ENCODE data around the gene DCAF5. TPM values are rescaled to one million over a fixed set of nuclear protein-coding genes. Genes with fewer than 3 reads are reported as not detected.
A peak's percentile ranks its signal among the peaks of the same experiment; 100 is the strongest.

DCAF5 gene
- total RNA-seq, 2 experiments from 2014 or later = 56.1 to 59.0 TPM

DNA sequence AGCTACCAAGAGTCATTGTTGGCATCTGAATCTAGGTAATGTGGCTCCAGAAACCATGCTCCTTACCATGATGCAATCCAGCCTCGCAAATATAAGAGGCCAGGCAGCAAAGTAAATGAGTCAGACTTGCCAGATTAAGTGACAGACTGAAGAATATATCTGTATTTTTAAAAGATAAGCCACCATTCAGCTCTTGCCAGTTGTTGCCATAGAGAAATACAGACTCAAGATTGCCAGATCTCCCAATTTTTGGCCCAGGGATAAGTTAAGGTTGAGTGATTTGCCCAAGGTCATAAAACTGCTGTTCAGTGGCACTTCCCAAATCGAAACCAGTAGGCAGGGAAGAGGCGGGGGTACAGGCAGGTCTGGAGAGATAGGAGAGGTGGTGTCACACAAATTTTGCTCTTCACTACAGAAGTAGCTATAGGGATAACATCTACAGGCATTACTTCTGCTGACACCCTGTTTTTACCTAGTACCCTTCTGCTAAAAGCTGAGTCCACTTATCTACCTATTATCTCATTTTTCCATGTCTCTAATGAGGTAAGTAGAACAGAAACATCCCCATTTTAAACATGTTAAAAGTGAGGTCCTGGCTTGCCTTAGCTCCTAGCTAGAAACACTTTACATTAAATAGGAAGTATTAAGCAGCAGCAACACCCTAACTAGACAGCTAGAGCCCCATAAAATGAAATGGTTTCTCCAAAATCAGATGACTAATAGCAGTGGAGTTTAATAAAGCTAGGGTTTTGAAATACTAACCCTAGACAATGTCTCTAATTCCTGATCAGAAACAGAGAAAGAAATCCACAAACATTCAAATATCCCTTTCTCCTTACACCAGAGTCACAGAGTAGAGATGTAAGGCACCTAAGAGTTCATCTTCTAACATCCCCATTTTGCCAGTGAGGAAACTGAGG, 19.5 kb downstream of the DCAF5 start:
- POLR2A ChIA-PET = no interaction called here
- ATAC-seq (ENCODE audit: low read depth) (no peak), DNase-seq (no peak)
- Mint-ChIP-seq H3K9me3 (no peaks in the 10 kb centered on the region), H3K36me3 (peaks cover 3% of the 10 kb centered on the region), H3K27ac (no peak overlapping the region), H3K4me1 (peaks cover 28% of the 10 kb centered on the region), H3K27me3 (no peaks in the 10 kb centered on the region), H3K4me3 (no peak overlapping the region)

GRCh38 chr14:69132513-69133181, 20.3 kb downstream of the DCAF5 start:
- Mint-ChIP-seq H3K9me3 (no peaks in the 10 kb centered on the region), H3K4me1 (peaks cover 28% of the 10 kb centered on the region), H3K36me3 (peaks cover 3% of the 10 kb centered on the region), H3K4me3 (no peak overlapping the region), H3K27ac (no peak overlapping the region), H3K27me3 (no peaks in the 10 kb centered on the region)
- POLR2A ChIA-PET = no interaction called here
- ATAC-seq (ENCODE audit: low read depth) (no peak), DNase-seq (no peak)

GRCh38 chr14:69131176-69131575, 21.7 kb downstream of the DCAF5 start:
- H3K27ac Mint-ChIP-seq = no peak overlapping the region
- H3K27me3 Mint-ChIP-seq = no peaks in the 10 kb centered on the region
- POLR2A ChIA-PET = interaction anchor here (0.6 to 1.5 kb wide), 3 partner anchors 15 to 21 kb away, joined by 3 to 4 read pairs (median 4); partner anchors contain the start of gene DCAF5
- peaks cover 26% of the 10 kb centered on the region for H3K4me1 Mint-ChIP-seq
- no peak overlapping the region for H3K4me3 Mint-ChIP-seq
- no peak for DNase-seq
- no peak for ATAC-seq (ENCODE audit: low read depth)
- H3K9me3 Mint-ChIP-seq = no peaks in the 10 kb centered on the region
- H3K36me3 Mint-ChIP-seq = no peaks in the 10 kb centered on the region

DNA sequence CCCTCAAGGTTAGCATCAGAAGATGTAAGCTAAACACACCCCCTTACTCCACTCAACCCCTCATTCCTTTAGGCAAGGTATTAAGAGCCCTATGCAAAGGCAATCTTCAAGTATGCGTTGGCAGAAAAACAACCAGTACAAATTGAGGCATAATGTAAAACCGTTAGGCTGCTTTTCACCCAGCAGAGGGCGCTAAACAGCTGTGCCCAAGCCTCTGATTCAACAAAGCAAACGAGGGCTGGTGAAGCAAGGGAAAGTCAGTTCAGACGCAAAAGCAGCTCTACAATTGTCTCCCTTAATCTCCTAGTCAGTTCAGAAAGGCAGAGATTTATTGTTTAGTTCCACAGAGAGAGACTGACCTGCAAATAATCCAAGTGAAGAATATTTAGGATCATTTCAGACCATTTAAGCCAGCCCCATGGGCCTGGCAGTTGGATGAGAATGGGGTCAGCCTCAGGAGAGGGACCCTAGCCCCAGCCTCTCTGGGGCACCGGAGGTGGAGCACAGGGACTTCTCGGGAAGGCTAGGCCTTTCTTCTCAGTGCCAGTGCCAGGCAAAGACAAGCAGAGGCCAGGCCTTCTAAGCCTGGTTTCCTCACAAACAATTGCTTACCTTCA, 23.5 kb downstream of the DCAF5 start:
- DNase-seq = peak; percentile 48
- peaks cover 25% of the 10 kb centered on the region for H3K4me1 Mint-ChIP-seq
- H3K27ac Mint-ChIP-seq = peak overlapping the region; percentile 73
- POLR2A ChIA-PET = interaction anchor here (1.5 kb wide), 1 partner anchor 17 kb away, joined by 3 read pairs; no protein-coding TSS in a partner anchor
- no peaks in the 10 kb centered on the region for H3K27me3 Mint-ChIP-seq
- H3K4me3 Mint-ChIP-seq = peak overlapping the region; percentile 10
- peak; percentile 82 for ATAC-seq (ENCODE audit: low read depth)
- no peaks in the 10 kb centered on the region for H3K36me3 Mint-ChIP-seq
- no peaks in the 10 kb centered on the region for H3K9me3 Mint-ChIP-seq

DNA sequence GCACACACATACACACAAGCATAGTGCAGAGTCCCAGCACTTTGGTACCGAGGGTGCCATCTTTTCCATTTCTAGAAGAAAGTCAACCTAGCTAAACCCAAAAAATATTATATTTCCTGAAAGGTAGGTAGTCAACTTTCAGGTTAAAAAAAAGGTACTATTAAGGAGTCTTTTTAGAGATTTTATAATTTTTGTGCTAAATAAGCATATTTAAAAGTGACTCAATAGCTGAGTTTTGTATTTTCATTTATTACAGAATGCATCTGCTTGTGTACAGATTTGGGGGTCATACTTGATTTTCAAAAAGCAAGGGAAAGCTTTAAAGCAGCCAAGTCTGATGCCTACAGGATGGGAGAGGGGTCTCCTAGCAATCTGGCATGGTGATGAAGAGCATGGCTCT, 34.6 kb downstream of the DCAF5 start:
- POLR2A ChIA-PET = no interaction called here
- no peak overlapping the region for H3K27ac Mint-ChIP-seq
- H3K36me3 Mint-ChIP-seq = peaks cover 37% of the 10 kb centered on the region
- peaks cover 22% of the 10 kb centered on the region for H3K4me1 Mint-ChIP-seq
- H3K4me3 Mint-ChIP-seq = no peak overlapping the region
- no peaks in the 10 kb centered on the region for H3K27me3 Mint-ChIP-seq
- no peak for DNase-seq
- H3K9me3 Mint-ChIP-seq = no peaks in the 10 kb centered on the region
- no peak for ATAC-seq (ENCODE audit: low read depth)

- Mint-ChIP-seq H3K4me3 (peak overlapping the region; percentile 26), H3K27me3 (no peaks in the 10 kb centered on the region), H3K27ac (peak overlapping the region; percentile 65), H3K36me3 (peaks cover 39% of the 10 kb centered on the region), H3K4me1 (peaks cover 21% of the 10 kb centered on the region), H3K9me3 (no peaks in the 10 kb centered on the region)
- POLR2A ChIA-PET = no interaction called here
- ATAC-seq (ENCODE audit: low read depth) (peak; percentile 45), DNase-seq (no peak)
Measured at GRCh38 chr14:69117020-69117767, 35.7 kb downstream of the DCAF5 start.

- Mint-ChIP-seq H3K27ac (no peak overlapping the region), H3K27me3 (no peaks in the 10 kb centered on the region), H3K4me3 (no peak overlapping the region), H3K36me3 (peaks cover 28% of the 10 kb centered on the region), H3K4me1 (peaks cover 13% of the 10 kb centered on the region), H3K9me3 (no peaks in the 10 kb centered on the region)
- POLR2A ChIA-PET = no interaction called here
- no peak for ATAC-seq (ENCODE audit: low read depth)
- DNase-seq = no peak
Measured at GRCh38 chr14:69115407-69116185, 37.3 kb downstream of the DCAF5 start.

- DNase-seq (no peak), ATAC-seq (ENCODE audit: low read depth) (no peak)
- peaks cover 13% of the 10 kb centered on the region for H3K4me1 Mint-ChIP-seq
- no peaks in the 10 kb centered on the region for H3K27me3 Mint-ChIP-seq
- no peak overlapping the region for H3K27ac Mint-ChIP-seq
- H3K9me3 Mint-ChIP-seq = no peaks in the 10 kb centered on the region
- no peak overlapping the region for H3K4me3 Mint-ChIP-seq
- H3K36me3 Mint-ChIP-seq = peaks cover 21% of the 10 kb centered on the region
- POLR2A ChIA-PET = no interaction called here
Measured at GRCh38 chr14:69114763-69115162, 38.2 kb downstream of the DCAF5 start.

DNA sequence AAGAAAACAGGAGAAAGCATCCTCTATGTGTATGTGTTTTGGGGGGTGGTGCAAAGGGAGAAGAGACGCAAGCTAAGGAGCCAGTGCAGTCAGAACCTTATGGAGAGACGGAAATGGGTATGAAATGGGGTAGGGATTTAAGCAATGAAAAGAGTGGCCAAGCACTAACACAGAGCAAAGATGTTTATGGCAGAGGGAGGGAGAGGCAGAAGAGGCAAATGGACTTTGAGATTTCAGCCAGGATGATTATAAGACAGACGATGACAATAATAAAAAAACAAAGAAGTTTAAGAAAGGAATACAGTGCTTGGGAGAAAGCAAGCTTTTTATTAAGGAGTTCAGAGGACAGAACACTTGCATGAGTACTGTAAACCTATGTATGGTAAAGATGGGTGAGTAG, 44.6 kb downstream of the DCAF5 start:
- H3K4me1 Mint-ChIP-seq = no peaks in the 10 kb centered on the region
- no peak for DNase-seq
- no peak overlapping the region for H3K4me3 Mint-ChIP-seq
- H3K27ac Mint-ChIP-seq = no peak overlapping the region
- peaks cover 7% of the 10 kb centered on the region for H3K36me3 Mint-ChIP-seq
- ATAC-seq (ENCODE audit: low read depth) = no peak
- no peaks in the 10 kb centered on the region for H3K9me3 Mint-ChIP-seq
- H3K27me3 Mint-ChIP-seq = no peaks in the 10 kb centered on the region
- POLR2A ChIA-PET = interaction anchor here (0.6 to 1.0 kb wide), 2 partner anchors 180 to 271 kb away, joined by 3 read pairs; no protein-coding TSS in a partner anchor

- peaks cover 7% of the 10 kb centered on the region for H3K36me3 Mint-ChIP-seq
- ATAC-seq (ENCODE audit: low read depth) (no peak), DNase-seq (no peak)
- no peaks in the 10 kb centered on the region for H3K9me3 Mint-ChIP-seq
- POLR2A ChIA-PET = interaction anchor here (0.8 to 1.0 kb wide), 2 partner anchors 170 to 179 kb away, joined by 3 read pairs; no protein-coding TSS in a partner anchor
- H3K27me3 Mint-ChIP-seq = no peaks in the 10 kb centered on the region
- H3K4me3 Mint-ChIP-seq = no peak overlapping the region
- no peaks in the 10 kb centered on the region for H3K4me1 Mint-ChIP-seq
- no peak overlapping the region for H3K27ac Mint-ChIP-seq
Measured at GRCh38 chr14:69107407-69108003, 45.4 kb downstream of the DCAF5 start.

- POLR2A ChIA-PET = no interaction called here
- H3K9me3 Mint-ChIP-seq = no peaks in the 10 kb centered on the region
- H3K27me3 Mint-ChIP-seq = no peaks in the 10 kb centered on the region
- ATAC-seq (ENCODE audit: low read depth) = no peak
- H3K36me3 Mint-ChIP-seq = peaks cover 3% of the 10 kb centered on the region
- H3K4me3 Mint-ChIP-seq = no peak overlapping the region
- no peak for DNase-seq
- H3K27ac Mint-ChIP-seq = no peak overlapping the region
- peaks cover under 1% of the 10 kb centered on the region for H3K4me1 Mint-ChIP-seq
Measured at GRCh38 chr14:69106451-69106850, 46.5 kb downstream of the DCAF5 start.

GRCh38 chr14:69105326-69105725, 47.6 kb downstream of the DCAF5 start:
- Mint-ChIP-seq H3K9me3 (no peaks in the 10 kb centered on the region), H3K36me3 (peaks cover 3% of the 10 kb centered on the region), H3K27me3 (no peaks in the 10 kb centered on the region), H3K4me3 (no peak overlapping the region), H3K27ac (no peak overlapping the region), H3K4me1 (peaks cover 4% of the 10 kb centered on the region)
- ATAC-seq (ENCODE audit: low read depth) (no peak), DNase-seq (no peak)
- POLR2A ChIA-PET = no interaction called here

Data from activated naive CD8-positive, alpha-beta T cell treated with anti-CD3 and anti-CD28 coated beads, Interleukin-2, amount 10 ng/mL, durations not matched to agents 7 days and 5 days (primary cell).